HG03139 (cell line): ENCODE results near the gene CKS1B.
"Not testable (repeated sequence)": the region's sequence is repeated elsewhere in the genome, so short reads cannot be mapped to it uniquely, and the experiment has no call there.

Source experiments
- ATAC-seq: cut with Tn5 transposase; IDR thresholded peaks from one replicate; pipeline ENCODE4 v1.9.1; 2021; ENCODE audit not compliant: unreplicated experiment

CKS1B gene

DNA sequence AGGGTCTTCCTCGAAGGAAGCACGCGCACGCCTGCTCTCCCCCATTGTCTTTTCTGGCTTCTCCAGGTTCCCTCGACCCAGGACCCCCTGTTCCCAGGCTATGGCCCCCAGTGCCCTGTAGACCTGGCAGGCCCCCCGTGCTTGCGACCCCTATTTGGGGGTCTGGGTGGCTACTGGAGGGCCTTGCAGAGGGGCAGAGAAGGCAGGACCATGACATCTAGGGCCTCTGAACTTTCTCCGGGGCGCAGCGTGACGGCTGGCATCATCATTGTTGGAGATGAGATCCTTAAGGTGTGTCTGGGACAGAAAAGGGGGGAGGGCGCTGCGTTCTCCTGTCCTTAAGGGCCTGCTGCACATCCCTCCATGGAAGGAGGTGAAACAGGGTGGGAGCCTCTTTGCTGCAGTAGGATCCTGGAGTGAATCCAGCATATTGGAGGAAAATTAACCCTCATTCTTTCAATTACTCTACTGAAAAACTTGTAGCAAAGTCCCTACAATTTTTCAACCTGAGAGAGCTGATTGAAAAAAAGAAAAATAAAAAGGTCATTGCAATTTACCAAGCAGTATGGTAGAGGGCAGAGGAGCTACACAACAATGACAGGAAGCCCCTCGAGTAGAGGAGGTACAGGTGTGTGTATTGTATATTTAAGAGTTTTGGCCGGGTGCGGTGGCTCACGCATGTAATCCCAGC is 9.4 kb downstream of the CKS1B start:
- no peak for ATAC-seq

DNA sequence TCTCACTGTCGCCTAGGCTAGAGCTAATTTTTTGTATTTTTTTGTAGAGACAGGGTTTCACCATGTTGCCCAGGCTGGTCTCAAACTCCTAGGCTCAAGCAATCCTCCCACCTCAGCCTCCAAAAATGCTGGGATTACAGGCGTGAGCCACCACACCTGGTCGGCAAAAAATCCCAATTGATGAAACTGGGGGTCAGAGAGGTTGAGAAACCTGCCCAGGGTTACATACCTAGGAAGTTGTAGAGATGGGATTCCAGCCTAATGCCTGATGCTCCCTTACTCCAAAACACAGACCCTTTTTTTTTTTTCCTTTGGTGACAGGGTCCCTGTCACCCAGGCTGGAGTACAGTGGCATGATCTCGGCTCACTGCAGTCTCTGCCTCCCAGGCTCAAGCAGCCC is 12.3 kb downstream of the CKS1B start:
- not testable (repeated sequence) for ATAC-seq

GRCh38 chr1:154987326-154987725 is 12.8 kb downstream of the CKS1B start:
- no peak for ATAC-seq

GRCh38 chr1:154988058-154988954 is 13.8 kb downstream of the CKS1B start:
- ATAC-seq = no peak

DNA sequence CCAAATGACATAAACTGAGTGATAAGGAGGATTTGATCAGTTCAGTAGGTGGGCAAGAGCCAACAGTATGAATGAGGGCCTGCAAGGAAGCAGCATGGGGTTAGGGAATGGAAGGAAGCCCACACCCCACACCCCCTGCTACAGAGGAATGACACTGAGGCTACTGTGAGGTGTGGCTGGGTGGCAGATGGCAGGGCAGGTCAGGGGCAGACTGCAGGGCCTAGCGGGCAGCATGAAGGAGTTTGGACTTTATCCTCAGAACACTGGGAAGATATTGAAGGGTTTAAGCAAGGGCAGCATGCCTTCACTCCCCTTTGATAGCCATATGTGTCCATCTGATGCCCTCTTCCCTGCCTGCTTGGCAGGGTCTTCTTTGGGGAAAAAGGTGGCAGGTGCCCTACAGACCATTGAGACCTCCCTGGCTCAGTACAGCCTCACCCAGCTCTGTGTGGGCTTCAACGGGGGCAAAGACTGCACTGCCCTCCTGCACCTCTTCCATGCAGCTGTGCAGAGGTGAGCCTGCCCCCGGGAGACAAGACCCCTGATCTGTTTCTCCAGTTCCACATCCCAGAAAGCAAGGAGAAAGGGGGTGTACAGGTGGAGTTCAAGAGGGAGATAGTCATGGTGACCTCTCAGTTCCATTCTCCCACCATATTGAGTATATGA is 14.8 kb downstream of the CKS1B start:
- no peak for ATAC-seq

- ATAC-seq = no peak
Observed at GRCh38 chr1:154990276-154990675, 15.8 kb downstream of the CKS1B start.

DNA sequence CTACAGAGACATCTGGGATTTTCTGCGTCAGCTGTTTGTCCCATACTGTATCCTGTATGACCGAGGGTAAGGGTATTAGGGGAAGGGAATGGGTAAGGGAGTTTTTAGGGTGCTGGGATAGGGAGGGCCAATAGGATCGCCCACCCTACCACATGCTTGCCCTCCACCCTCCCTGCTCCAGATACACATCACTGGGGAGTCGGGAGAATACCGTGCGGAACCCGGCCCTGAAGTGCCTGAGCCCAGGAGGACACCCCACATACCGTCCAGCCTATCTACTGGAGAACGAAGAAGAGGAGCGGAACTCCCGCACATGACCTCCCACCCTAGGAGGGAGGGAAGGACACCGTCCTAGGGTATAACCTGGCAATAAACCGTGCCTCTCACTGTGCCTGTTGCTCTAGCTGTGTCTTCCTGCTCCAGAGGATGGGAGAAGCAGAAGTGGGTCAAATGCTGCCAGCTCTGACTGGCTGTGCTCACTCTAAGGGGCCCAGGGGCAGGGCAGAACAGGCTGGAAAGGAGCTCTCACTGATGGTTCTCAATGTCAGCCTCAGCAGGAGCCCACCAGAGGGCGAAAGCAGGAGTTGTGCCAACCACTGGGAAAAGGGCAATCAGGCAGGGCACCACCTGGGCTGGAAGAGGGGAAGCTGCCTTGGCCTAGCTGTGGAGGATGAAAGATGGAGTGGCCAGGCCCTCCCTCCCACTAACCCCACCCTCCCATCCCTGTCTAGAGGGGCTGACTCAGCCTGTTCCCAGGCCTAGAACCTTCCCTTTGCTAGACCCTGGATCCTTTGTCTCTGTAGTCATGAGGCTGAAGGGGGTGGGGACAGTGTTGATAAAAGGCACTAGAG is 18.5 kb downstream of the CKS1B start:
- no peak for ATAC-seq

GRCh38 chr1:154993572-154994268 is 19.2 kb downstream of the CKS1B start, which contains the start of gene LENEP:
Gene LENEP (plus strand): TSS chr1:154993586. CDS start chr1:154993608, 22 bp downstream.
- ATAC-seq = no peak

DNA sequence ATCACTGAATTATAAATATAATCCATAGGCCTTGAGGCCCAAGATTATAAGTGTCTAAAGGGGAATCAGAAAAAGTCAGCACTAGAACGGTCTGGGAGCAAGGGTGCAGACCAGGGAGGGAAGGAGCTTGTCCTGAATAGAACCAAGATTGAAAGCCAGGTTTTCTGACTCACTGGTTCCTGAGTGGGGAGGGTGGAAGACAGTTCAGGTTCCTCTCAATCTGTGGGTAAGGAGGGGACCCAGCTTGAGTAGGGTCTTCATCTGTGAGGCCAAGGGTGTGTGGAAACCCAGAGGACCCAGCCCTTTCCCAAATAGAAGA is 19.7 kb downstream of the CKS1B start:
- no peak for ATAC-seq

DNA sequence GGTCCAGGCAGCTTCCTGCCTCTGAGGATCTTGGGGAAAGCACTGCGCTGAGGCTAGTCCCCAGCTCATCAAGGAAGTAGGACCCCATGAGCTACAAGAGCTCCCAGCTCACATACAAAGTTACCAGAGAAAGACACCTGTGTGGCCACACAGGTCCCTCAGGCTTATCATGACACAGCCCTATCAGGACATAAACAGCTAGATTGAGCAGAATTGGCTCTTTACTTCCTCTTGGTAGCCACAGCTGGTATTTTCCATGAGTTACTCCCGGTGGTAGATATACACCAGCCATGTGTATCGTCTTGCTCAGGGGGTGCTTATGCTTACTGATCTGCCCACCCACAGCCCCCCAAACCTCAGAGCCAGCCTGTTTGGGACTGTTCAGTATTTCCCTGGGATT is 20.1 kb downstream of the CKS1B start:
- no peak for ATAC-seq

DNA sequence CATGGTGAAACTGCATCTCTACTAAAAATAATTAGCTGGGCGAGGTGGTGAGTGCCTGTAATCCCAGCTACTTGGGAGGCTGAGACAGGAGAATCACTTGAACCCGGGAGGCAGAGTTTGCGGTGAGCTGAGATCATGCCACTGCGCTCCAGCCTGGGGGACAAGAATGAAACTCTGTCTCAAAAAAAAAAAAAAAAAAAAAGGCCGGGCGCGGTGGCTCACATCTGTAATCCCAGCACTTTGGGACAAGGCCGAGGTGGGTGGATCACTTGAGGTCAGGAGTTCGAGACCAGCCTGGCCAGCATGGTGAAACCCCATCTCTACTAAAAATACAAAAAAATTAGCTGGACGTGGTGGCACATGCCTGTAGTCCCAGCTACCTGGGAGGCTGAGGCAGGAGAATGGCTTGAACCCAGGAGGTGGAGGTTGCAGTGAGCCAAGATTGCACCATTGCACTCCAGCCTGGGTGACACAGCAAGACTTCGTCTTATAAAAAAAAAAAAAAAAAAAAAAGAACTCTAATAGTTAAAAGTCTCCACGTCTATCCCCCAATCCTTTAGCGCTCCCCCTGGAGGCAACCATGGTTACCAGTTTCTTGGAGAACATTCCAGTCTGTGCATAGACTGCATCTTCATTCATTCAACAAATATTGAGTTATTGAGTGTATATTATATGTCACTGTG is 21.0 kb downstream of the CKS1B start:
- not testable (repeated sequence) for ATAC-seq

DNA sequence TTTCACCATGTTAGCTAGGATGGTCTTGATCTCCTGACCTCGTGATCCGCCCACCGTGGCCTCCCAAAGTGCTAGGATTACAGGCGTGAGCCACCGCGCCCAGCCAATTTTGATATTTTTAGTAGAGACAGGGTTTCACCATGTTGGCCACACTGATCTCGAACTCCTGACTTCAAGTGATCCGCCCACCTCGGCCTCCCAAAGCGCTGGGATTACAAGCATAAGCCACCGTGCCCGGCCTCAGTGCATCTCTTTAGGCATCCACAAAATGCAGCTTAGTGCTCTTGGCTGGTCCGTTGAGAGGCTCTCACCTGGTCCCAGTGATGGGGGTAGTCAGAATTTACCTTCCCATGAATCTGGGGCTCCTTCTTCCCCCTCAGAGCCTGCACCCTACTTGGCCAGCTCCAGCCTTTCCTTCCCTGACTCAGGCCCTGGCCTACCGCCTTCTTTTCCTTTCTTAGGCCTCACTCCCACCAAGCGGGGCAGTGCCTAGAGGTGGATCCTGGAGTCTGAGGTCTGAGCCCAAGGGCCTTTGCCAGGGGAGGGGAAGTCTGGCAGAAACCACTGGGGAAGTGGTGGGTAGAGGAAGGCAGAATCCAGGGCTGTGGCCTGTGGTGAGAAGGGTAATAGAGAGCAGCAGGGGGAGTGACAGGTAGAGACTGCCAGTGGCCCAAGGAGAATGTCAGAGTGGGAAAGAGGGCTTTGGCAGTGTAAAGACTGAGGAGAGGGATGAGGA is 22.7 kb downstream of the CKS1B start:
- no peak for ATAC-seq

- ATAC-seq = no peak
Observed at GRCh38 chr1:154998201-154998780, 23.8 kb downstream of the CKS1B start.

- no peak for ATAC-seq
Observed at GRCh38 chr1:154998818-154999570, 24.5 kb downstream of the CKS1B start.

DNA sequence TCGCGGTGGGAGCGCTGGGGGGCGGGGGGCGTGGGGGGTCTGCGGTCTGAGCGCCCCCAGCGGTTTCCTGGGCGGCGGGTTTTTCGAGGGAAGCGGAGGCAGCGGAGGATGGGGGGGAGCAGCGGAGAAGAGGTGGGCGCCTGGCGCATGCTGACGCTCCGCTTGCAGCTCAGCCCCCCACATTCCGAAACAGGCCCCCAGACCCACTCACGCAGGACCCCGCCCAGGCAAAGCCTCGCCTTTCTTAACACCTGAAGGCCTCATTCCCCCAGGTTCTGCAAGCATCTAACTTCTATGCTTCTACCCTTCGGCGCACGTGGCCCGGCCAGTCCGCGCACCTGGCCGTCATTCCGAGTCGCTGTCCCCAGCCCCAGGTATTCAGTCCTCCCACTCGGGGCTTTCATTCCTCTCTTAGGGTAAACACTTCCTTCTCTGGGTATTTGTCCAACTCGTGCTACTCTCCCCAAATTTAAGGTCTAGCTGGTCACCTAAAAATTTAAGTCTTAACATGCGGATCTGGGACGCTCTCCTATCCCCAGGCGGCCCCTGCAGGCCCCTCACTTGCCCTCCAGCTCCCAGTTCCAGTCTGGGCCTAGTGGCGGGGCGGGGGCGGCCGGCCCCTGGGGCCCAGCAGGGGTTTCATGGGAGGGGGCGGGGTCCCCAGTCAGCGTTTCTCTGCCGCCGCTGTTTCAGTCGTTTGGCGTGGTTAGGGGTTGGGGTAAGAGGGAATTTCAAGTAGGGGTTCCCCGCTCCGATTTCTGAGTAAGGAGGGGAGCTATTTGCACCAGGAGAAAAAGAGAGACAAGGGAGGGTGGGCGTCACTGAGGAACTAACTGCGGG is 25.3 kb downstream of the CKS1B start:
- no peak for ATAC-seq

- ATAC-seq = no peak
Observed at GRCh38 chr1:155000411-155000725, 25.9 kb downstream of the CKS1B start.

- ATAC-seq = no peak
Observed at GRCh38 chr1:155000726-155001424, 26.4 kb downstream of the CKS1B start.
